ENCODE measurements around the gene NLGN1.

DNA sequence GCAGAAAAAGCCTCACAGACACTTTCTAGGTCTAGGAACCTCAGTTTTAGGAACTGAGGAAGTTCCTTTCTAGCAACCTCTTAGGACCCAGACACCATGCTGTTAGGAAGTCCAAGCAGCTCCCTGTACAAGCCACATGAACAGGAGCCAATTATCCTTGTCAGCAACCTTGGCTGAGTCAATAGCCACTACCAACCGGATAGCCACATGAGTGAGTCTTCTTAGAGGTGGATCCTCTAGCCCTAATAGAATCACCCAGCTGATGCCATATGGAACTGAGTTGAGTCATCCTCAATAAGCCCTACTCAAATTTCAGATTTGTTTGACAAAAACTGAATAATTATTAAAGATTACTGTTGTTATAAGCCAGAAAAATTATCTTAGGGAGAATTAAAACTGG lies 256.2 kb downstream of the NLGN1 start:
- TF ChIP-seq CTCF (IDR thresholded peaks at IDR 0.05), result no peak
- no peak for TF ChIP-seq POLR2A (IDR thresholded peaks at IDR 0.05)

All from heart left ventricle (tissue), 13 donors.